Stimulated activated CD8-positive, alpha-beta memory T cell treated with anti-CD3 and anti-CD28 coated beads, Interleukin-7, amount 100 ng/mL, for 48 hours (primary cell): Measurements from ENCODE around the gene ZNF841.
A peak's percentile ranks its signal among the peaks of the same experiment; 100 is the strongest.
"Not testable (repeated sequence)": the region's sequence is repeated elsewhere in the genome, so short reads cannot be mapped to it uniquely, and the experiment has no call there.

ENCODE experiments used
- DNase-seq, 2 donors: peaks; one replicate each; pipeline ENCODE4 v3.0.0-alpha.2; 2020; ENCODE audit warnings: low read depth in 1 of 2; ENCODE audit errors: extremely low read depth in 1 of 2

Gene ZNF841

DNA sequence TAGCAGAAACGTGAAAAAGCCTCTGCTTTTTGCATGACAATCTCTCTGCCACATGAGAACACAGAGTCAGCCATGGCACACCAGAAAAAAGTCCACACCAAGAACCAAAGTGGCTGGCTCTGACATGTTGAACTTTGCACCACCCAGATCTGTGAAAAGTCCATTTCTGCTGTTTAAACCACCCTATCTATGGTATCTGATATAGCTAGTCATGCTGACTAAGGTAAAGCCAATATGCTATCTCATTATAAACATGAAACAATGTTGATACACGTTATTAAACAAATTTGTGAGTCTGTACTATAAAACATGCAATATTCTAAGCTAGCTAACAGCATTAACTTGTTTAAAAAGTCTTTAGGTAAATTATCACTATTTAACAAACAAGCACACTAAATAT is 25.9 kb downstream of the ZNF841 start:
- DNase-seq = no peak

DNA sequence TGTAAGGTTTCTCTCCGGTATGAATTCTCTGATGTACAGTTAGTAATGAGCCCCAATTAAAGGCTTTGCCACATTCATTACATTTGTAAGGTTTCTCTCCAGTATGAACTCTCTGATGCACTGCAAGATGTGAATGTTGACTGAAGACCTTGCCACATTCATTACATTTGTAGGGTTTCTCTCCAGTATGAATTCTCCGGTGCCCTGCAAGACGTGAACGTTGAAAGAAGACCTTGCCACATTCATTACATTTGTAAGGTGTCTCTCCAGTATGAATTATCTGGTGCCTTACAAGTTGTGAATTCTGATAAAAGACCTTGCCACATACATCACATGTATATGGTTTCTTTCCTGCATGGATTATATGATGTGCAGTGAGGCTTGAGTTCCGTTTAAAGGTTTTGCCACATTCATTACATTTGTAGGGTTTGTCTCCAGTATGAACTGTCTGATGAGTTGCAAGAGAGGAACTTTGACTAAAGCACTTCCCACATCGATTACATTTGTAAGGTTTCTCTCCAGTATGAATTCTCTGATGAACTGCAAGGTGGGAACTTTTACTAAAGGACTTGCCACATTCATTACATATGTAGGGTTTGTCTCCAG is 29.2 kb downstream of the ZNF841 start:
- no peak for DNase-seq

DNA sequence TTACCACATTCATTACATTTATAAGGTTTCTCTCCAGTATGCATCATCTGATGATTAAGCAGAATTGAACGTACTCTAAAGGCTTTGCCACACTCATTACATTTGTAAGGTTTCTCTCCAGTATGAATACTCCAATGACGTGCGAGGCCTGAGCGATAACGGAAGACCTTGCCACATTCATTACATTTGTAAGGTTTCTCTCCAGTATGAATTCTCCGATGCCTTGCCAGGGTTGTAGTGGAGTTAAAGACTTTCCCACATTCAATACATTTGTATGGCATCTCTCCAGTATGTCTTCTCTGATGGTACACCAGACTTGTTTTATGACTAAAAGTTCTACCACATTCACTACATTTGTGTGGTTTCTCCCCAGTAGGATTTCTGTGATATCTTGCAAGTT is 30.2 kb downstream of the ZNF841 start:
- no peak for DNase-seq

DNA sequence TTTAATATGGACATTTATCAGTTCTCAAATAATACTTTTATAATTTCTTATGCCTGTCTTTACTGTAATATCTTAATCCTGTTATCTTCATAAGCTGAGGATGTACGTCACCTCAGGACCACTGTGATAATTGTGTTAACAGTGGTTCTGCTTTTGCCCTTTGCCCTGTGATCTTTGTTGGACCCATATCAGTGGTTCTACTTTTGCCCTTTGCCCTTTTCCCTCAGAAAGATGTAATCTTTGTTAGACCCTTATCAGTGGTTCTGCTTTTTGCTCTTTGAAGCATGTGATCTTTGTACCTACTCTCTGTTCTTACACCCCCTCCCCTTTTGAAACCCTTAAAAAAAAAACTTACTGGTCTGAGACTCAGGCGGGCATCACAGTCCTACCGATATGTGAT is 39.1 kb downstream of the ZNF841 start:
- DNase-seq = not testable (repeated sequence)

DNA sequence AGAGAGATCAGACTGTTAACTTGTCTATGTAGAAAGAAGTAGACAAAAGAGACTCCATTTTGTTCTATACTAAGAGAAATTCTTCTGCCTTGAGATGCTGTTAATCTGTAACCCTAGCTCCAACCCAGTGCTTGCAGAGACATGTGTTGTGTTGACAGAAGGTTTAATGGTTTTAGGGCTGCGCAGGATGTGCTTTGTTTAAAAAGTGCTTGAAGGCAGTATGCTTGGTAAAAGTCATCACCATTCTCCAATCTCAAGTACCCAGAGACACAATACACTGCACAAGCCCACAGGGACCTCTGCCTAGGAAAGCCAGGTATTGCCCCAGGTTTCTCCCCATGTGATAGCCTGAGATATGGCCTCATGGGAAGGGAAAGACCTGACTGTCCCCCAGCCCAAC is 43.8 kb downstream of the ZNF841 start:
- not testable (repeated sequence) for DNase-seq

DNA sequence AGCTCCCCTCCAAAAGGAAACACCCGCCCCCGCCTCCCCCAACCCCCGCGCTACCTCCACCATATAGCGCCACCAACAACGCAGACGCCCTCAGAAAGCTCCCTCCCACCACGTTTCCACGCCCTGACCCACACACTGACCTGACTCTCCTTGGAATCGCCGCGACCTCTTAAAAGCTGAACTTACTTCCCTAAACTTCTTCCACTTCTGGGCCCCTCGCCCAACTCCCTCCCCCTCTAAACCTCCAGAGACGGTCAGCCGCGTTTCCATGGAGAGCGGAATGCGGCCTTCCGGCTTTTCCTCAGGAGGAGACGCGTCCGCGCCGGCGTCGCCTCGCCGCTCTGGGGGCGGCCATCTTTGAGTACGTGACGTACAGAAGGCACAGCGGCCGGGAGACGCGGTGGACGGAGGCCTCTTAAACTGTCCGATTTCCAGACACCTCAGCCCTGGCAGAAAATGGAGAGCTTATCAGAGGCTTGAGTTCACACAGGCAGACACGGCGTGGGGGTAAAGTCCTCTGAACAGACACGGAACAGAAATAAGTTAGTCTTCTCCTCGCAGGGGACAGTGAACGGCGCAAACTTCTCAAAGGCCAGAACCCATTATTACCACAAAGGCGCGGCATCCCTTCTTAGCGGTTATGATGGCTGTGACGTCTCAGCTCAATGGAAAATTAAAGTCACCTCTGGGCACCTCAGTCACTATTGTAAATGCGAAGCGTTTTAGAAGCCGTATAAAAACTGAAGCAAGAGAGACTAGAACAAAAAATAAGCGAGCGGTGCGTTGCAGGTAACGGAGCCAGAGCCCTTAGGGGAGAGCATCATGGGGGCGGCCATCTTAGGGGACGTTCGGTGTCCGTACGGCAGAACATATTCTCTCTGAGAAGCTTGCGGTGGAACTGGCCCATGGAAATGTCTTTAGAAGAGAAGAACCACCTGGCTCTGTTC is 46.7 kb downstream of the ZNF841 start, which contains the start of gene ZNF432:
TSS of gene ZNF432 (minus strand) at position 284 of the 947 bp plus-strand sequence. CDS start 1,970 bp downstream, outside the sequence.
- DNase-seq = peak; percentile 58 to 73

DNA sequence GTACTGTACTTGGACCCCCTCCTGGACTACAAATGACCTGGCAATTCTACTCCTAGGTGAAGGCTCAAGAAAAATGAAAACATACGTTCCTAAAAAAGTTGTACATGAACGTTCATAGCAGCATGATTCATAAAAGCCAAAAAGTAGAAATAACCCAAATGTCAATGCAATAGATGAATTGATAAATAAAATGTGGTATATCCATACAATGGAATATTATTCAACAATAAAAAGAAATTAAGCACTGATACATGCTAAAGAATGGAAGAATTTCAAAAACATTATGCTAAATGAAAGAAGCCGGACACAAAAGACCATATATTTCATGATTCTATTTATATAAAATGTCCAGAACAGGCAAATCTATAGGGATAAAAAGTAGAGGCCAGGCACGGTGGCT is 56.4 kb downstream of the ZNF841 start:
- DNase-seq = no peak

DNA sequence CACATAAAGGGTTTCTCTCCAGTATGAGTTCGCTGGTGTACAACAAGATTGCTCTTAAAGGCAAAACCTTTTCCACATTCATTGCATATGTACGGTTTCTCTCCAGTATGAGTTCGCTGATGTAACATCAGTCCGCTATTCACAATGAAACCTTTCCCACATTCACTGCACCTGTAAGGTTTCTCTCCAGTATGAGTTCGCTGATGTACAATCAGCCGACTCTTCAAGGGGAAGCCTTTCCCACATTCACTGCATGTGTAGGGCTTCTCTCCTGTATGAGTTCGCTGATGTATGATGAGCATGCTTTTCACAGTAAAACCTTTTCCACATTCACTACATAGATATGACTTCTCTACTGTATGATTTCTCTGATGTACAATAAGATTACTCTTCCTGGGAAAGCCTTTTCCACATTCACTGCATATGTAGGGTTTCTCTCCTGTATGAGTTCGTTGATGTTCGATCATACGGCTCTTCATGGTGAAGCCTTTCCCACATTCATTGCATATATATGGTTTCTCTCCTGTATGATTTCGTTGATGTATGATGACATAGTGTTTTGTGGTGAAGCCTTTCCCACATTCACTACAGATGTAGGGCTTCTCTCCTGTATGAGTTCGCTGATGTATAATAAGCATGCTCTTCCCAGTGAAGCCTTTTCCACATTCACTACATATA is 61.4 kb downstream of the ZNF841 start:
- no peak for DNase-seq

DNA sequence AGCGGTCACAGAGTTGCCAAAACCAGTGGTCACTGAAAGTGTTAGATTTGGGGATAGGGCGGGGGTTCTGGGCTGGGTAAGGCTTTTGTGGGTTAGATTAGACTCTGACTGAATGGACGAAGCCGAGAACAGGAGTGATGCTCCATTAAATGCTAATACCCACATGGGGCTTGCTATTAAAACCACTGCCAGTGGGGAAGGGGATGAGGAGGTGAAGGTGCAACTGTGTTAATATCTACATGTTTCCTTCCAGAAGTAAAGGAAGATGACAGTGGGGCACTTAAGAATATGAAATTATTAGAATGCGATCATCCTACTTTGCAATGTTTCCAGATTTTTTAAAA is 66.8 kb downstream of the ZNF841 start:
- DNase-seq = no peak

DNA sequence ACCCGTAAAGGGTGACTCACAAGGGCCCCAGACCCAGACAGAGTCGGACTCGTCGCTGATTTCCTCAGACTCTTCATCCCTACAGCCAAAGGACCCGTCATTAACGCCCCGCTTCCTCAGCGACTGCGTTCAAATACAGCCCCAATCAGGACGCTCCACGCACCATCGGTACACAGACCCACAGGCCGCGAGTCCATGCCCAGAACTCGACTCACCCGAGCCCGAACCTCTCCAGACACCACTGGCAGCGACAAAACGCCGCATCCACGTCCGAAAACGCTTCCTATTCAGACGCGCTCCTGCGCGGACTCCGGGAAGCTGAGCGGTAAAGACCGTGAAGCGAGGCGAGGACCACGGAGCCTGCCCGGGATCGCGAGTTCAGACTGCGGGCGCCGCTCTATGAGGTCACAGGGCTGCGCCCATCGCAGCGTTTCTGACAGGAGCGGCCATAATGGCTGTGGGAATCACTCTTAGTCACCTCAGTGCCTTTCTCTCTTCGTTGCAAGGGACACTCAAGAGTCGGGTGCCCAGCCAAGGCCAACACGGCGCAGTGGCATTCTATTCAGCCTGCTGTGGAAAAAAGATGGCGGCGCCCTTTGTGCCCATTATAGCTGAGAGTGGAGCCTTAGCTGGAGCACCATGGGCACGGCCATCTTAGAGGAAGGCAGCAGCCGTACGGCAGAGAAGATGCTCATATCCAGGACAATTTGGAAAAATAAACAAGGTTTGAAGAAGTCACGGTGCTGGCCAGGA is 67.4 kb downstream of the ZNF841 start, which contains the start of gene ZNF614:
TSS of gene ZNF614 (minus strand) at position 353 of the 753 bp plus-strand sequence. CDS start 2,634 bp downstream, outside the sequence.
- peak; percentile 65 to 73 for DNase-seq

DNA sequence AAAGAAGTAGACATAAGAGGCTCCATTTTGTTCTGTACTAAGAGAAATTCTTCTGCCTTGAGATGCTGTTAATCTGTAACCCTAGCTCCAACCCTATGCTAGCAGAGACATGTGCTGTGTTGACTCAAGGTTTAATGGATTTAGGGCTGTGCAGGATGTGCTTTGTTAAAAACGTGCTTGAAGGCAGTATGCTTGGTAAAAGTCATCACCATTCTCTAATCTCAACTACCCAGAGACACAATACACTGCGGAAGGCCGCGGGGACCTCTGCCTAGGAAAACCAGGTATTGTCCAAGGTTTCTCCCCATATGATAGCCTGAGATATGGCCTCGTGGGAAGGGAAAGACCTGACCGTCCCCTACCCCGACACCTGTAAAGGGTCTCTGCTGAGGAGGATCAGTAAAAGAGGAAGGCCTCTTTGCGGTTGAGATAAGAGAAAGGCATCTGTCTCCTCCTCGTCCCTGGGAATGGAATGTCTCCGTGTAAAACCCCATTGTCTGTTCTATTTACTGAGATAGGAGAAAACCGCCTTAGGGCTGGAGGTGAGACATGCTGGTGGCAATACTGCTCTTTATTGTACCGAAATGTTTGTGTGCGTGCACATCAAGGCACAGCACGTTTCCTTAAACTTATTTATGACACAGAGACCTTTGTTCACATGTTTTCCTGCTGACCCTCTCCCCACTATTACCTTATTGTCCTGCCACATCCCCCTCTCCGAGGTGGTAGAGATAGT is 69.1 kb downstream of the ZNF841 start:
- DNase-seq = not testable (repeated sequence)

DNA sequence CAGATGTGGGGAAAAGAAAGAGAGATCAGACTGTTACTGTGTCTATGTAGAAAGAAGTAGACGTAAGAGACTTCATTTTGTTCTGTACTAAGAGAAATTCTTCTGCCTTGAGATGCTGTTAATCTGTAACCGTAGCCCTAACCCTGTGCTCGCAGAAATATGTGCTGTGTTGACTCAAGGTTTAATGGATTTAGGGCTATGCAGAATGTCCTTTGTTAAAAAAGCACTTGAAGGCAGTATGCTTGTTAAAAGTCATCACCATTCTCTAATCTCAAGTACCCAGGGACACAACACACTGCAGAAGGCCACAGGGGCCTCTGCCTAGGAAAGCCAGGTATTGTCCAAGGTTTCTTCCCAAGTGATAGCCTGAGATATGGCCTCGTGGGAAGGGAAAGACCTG is 71.1 kb downstream of the ZNF841 start:
- DNase-seq = not testable (repeated sequence)

DNA sequence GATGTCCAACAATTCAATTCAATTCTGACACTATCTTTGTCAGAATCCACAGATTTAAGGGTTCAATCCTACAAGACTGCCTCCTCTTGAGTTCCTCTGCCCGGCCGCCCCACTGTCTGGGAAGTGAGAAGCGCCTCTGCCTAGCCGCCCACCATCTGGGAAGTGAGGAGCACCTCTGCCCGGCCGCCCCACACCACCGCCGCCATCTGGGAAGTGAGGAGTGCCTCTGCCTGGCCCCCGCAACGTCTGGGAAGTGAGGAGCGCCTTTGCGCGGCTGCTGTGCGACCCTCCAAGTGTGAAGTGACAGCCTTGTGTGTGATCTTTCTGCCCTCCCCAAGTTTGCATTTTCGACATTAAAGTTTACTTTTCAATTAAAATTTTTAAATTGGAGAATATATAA is 73.4 kb downstream of the ZNF841 start:
- no peak for DNase-seq

DNA sequence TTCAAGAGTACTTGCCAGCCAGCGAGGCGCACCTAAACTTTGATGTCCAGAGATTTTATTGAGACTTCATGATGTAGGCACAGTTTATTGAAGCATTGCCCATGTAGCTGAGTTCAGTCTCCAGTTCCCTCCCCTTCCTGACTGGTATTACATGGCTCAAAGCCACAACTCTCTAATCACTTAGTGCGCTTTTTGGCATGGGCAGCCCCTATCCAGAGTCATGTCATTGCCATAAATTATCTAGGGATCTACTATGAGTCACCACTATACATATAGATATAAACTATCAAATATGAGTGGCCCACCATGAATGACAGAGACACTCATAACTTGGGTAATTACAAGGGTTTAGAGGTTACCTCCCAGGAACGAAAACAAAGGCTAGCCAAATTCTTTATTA is 75.1 kb downstream of the ZNF841 start:
- DNase-seq = no peak
